HEK293 (cell line): ENCODE data around the gene PC.
A peak's percentile ranks its signal among the peaks of the same experiment; 100 is the strongest.

ENCODE experiments used
- GLIS1 ChIP-seq: fragments of 450-650 bp; formaldehyde crosslinking; IDR thresholded peaks from 2 replicates; pipeline ENCODE4 v1.5.1; 2016; ENCODE audit warnings: missing biosample characterization, missing genetic modification characterization
- GLIS2 ChIP-seq: fragments of 450-650 bp; formaldehyde crosslinking; IDR thresholded peaks from 2 replicates; pipeline ENCODE4 v1.5.1; 2016; ENCODE audit warnings: missing biosample characterization, missing genetic modification characterization
- KLF1 ChIP-seq: fragments of 450-650 bp; formaldehyde crosslinking; IDR thresholded peaks from 2 replicates; pipeline ENCODE4 v1.5.1; 2016; ENCODE audit warnings: missing biosample characterization, missing genetic modification characterization
- SALL2 ChIP-seq: fragments of 450-650 bp; formaldehyde crosslinking; IDR thresholded peaks from 2 replicates; pipeline ENCODE4 v1.5.0; 2017; ENCODE audit warnings: missing biosample characterization, mild to moderate bottlenecking, missing genetic modification characterization, borderline replicate concordance
- SCRT2 ChIP-seq: fragments of 450-650 bp; formaldehyde crosslinking; IDR thresholded peaks from 2 replicates; pipeline ENCODE4 v1.5.1; 2016; ENCODE audit warnings: missing biosample characterization, missing genetic modification characterization
- WT1 ChIP-seq: fragments of 450-650 bp; formaldehyde crosslinking; IDR thresholded peaks from 2 replicates; pipeline ENCODE4 v1.5.1; 2016; ENCODE audit warnings: missing biosample characterization, missing genetic modification characterization
- ZBTB21 ChIP-seq: fragments of 450-650 bp; formaldehyde crosslinking; IDR thresholded peaks from 2 replicates; pipeline ENCODE4 v1.5.1; 2017; ENCODE audit warnings: missing biosample characterization, missing genetic modification characterization
- ZFP69B ChIP-seq: fragments of 450-650 bp; formaldehyde crosslinking; IDR thresholded peaks from 2 replicates; pipeline ENCODE4 v1.5.1; 2016; ENCODE audit warnings: missing biosample characterization, missing genetic modification characterization
- ZNF155 ChIP-seq: fragments of 450-650 bp; formaldehyde crosslinking; IDR thresholded peaks from 2 replicates; pipeline ENCODE4 v1.5.1; 2016; ENCODE audit warnings: missing biosample characterization, missing genetic modification characterization
- ZNF221 ChIP-seq: fragments of 450-650 bp; formaldehyde crosslinking; IDR thresholded peaks from 2 replicates; pipeline ENCODE4 v1.5.1; 2017; ENCODE audit warnings: missing biosample characterization, missing genetic modification characterization, borderline replicate concordance
- ZNF341 ChIP-seq: fragments of 450-650 bp; formaldehyde crosslinking; IDR thresholded peaks from 2 replicates; pipeline ENCODE4; 2016; ENCODE audit warnings: low read depth, missing biosample characterization, missing genetic modification characterization
- ZNF404 ChIP-seq: fragments of 450-650 bp; formaldehyde crosslinking; IDR thresholded peaks from 2 replicates; pipeline ENCODE4 v1.5.1; 2017; ENCODE audit warnings: missing biosample characterization, missing genetic modification characterization
- ZNF521 ChIP-seq: fragments of 450-650 bp; formaldehyde crosslinking; IDR thresholded peaks from 2 replicates; pipeline ENCODE4 v1.5.1; 2017; ENCODE audit warnings: missing biosample characterization, mild to moderate bottlenecking, missing genetic modification characterization
- ZNF555 ChIP-seq: fragments of 450-650 bp; formaldehyde crosslinking; conservative IDR thresholded peaks from 2 replicates; pipeline ENCODE4 v1.5.1; 2017; ENCODE audit warnings: missing biosample characterization, mild to moderate bottlenecking, missing genetic modification characterization, inconsistent platforms
- ZNF654 ChIP-seq: fragments of 450-650 bp; formaldehyde crosslinking; IDR thresholded peaks from 2 replicates; pipeline ENCODE4 v1.5.1; 2016; ENCODE audit warnings: low read depth, missing biosample characterization, missing genetic modification characterization
- ZSCAN23 ChIP-seq: fragments of 450-650 bp; formaldehyde crosslinking; IDR thresholded peaks from 2 replicates; pipeline ENCODE4 v1.5.1; 2016; ENCODE audit warnings: missing biosample characterization, missing genetic modification characterization
- TF ChIP-seq, protein P1 (sequence below): fragments of 450-650 bp; formaldehyde crosslinking; IDR thresholded peaks from 2 replicates; pipeline ENCODE4 v1.5.1; 2017; ENCODE audit warnings: missing biosample characterization, missing genetic modification characterization
- TF ChIP-seq, protein P2 (sequence below): IDR thresholded peaks from 2 replicates; pipeline ENCODE4 v1.6.1; 2011; ENCODE audit warnings: mild to moderate bottlenecking, low read depth, low read length, borderline replicate concordance
- TF ChIP-seq, protein P3 (sequence below): fragments of 450-650 bp; formaldehyde crosslinking; IDR thresholded peaks from 2 replicates; pipeline ENCODE4 v1.5.1; 2016; ENCODE audit warnings: missing biosample characterization, missing genetic modification characterization, borderline replicate concordance
- TF ChIP-seq, protein P4 (sequence below): fragments of 450-650 bp; formaldehyde crosslinking; IDR thresholded peaks from 2 replicates; pipeline ENCODE4 v1.5.1; 2017; ENCODE audit warnings: missing biosample characterization, mild to moderate bottlenecking, missing genetic modification characterization, moderate library complexity
- TF ChIP-seq, protein P5 (sequence below): fragments of 450-650 bp; formaldehyde crosslinking; conservative IDR thresholded peaks from 2 replicates; pipeline ENCODE4 v1.5.1; 2016; ENCODE audit warnings: low read depth, missing biosample characterization, missing genetic modification characterization
- TF ChIP-seq, protein P6 (sequence below): fragments of 450-650 bp; formaldehyde crosslinking; IDR thresholded peaks from 2 replicates; pipeline ENCODE4 v1.5.1; 2016; ENCODE audit warnings: missing biosample characterization, missing genetic modification characterization

Gene PC

DNA sequence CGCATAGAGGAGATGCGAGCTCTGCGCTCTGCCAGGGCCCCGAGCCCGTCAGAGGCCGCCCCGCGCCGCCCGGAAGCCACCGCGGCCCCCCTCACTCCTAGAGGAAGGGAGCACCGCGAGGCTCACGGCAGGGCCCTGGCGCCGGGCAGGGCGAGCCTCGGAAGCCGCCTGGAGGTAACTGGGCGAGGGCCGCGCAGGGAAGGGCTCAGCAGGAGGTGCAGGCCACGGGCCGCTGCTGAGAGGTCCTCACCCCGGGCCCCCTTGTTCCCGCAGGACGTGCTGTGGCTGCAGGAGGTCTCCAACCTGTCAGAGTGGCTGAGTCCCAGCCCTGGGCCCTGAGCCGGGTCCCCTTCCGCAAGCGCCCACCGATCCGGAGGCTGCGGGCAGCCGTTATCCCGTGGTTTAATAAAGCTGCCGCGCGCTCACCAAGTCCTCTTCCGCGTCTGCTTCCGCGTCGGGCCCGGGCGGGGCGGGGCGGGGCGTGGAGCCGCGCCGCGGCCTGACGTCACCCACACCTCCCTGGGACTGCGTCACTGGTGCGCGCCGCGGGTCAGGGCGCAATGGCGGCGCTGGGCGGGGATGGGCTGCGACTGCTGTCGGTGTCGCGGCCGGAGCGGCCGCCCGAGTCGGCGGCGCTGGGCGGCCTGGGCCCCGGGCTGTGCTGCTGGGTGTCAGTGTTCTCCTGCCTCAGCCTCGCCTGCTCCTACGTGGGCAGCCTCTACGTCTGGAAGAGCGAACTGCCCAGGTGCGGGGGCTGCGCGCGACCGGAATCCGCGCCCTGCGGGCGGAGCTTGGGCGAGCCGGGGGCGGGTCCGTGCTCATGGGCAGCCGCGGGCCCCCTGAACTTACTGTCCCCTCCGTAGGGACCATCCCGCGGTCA is 115.0 kb downstream of the PC start, which contains the start of gene RCE1 (continued):
- TF ChIP-seq, protein P1, sequence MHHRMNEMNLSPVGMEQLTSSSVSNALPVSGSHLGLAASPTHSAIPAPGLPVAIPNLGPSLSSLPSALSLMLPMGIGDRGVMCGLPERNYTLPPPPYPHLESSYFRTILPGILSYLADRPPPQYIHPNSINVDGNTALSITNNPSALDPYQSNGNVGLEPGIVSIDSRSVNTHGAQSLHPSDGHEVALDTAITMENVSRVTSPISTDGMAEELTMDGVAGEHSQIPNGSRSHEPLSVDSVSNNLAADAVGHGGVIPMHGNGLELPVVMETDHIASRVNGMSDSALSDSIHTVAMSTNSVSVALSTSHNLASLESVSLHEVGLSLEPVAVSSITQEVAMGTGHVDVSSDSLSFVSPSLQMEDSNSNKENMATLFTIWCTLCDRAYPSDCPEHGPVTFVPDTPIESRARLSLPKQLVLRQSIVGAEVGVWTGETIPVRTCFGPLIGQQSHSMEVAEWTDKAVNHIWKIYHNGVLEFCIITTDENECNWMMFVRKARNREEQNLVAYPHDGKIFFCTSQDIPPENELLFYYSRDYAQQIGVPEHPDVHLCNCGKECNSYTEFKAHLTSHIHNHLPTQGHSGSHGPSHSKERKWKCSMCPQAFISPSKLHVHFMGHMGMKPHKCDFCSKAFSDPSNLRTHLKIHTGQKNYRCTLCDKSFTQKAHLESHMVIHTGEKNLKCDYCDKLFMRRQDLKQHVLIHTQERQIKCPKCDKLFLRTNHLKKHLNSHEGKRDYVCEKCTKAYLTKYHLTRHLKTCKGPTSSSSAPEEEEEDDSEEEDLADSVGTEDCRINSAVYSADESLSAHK (tag by site-specific recombination) = no peak
- TF ChIP-seq ZFP69B (tag by site-specific recombination) (peak; percentile 25; the same call in 1 of the 2 replicates), ZNF341 (tag by site-specific recombination) (no peak; the same call in 1 of the 2 replicates), ZSCAN23 (tag by site-specific recombination) (no peak), ZBTB21 (tag by site-specific recombination) (peak; percentile 59; the same call in 1 of the 2 replicates), ZNF155 (tag by site-specific recombination) (no peak), GLIS1 (tag by site-specific recombination) (peak; percentile 84), ZNF404 (tag by site-specific recombination) (no peak), KLF1 (tag by site-specific recombination) (peak; percentile 32), WT1 (tag by site-specific recombination) (no peak), ZNF221 (no peak), GLIS2 (peak; percentile 83), SALL2 (tag by site-specific recombination) (no peak), ZNF654 (tag by site-specific recombination) (no peak), ZNF555 (tag by site-specific recombination) (no peak), ZNF521 (tag by site-specific recombination) (no peak), SCRT2 (no peak)
- TF ChIP-seq, protein P2, sequence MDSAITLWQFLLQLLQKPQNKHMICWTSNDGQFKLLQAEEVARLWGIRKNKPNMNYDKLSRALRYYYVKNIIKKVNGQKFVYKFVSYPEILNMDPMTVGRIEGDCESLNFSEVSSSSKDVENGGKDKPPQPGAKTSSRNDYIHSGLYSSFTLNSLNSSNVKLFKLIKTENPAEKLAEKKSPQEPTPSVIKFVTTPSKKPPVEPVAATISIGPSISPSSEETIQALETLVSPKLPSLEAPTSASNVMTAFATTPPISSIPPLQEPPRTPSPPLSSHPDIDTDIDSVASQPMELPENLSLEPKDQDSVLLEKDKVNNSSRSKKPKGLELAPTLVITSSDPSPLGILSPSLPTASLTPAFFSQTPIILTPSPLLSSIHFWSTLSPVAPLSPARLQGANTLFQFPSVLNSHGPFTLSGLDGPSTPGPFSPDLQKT = no peak
- TF ChIP-seq, protein P3, sequence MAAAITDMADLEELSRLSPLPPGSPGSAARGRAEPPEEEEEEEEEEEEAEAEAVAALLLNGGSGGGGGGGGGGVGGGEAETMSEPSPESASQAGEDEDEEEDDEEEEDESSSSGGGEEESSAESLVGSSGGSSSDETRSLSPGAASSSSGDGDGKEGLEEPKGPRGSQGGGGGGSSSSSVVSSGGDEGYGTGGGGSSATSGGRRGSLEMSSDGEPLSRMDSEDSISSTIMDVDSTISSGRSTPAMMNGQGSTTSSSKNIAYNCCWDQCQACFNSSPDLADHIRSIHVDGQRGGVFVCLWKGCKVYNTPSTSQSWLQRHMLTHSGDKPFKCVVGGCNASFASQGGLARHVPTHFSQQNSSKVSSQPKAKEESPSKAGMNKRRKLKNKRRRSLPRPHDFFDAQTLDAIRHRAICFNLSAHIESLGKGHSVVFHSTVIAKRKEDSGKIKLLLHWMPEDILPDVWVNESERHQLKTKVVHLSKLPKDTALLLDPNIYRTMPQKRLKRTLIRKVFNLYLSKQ (tag by site-specific recombination) = no peak
- TF ChIP-seq, protein P4, sequence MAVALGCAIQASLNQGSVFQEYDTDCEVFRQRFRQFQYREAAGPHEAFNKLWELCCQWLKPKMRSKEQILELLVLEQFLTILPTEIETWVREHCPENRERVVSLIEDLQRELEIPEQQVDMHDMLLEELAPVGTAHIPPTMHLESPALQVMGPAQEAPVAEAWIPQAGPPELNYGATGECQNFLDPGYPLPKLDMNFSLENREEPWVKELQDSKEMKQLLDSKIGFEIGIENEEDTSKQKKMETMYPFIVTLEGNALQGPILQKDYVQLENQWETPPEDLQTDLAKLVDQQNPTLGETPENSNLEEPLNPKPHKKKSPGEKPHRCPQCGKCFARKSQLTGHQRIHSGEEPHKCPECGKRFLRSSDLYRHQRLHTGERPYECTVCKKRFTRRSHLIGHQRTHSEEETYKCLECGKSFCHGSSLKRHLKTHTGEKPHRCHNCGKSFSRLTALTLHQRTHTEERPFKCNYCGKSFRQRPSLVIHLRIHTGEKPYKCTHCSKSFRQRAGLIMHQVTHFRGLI (tag by site-specific recombination) = no peak
- TF ChIP-seq, protein P5, sequence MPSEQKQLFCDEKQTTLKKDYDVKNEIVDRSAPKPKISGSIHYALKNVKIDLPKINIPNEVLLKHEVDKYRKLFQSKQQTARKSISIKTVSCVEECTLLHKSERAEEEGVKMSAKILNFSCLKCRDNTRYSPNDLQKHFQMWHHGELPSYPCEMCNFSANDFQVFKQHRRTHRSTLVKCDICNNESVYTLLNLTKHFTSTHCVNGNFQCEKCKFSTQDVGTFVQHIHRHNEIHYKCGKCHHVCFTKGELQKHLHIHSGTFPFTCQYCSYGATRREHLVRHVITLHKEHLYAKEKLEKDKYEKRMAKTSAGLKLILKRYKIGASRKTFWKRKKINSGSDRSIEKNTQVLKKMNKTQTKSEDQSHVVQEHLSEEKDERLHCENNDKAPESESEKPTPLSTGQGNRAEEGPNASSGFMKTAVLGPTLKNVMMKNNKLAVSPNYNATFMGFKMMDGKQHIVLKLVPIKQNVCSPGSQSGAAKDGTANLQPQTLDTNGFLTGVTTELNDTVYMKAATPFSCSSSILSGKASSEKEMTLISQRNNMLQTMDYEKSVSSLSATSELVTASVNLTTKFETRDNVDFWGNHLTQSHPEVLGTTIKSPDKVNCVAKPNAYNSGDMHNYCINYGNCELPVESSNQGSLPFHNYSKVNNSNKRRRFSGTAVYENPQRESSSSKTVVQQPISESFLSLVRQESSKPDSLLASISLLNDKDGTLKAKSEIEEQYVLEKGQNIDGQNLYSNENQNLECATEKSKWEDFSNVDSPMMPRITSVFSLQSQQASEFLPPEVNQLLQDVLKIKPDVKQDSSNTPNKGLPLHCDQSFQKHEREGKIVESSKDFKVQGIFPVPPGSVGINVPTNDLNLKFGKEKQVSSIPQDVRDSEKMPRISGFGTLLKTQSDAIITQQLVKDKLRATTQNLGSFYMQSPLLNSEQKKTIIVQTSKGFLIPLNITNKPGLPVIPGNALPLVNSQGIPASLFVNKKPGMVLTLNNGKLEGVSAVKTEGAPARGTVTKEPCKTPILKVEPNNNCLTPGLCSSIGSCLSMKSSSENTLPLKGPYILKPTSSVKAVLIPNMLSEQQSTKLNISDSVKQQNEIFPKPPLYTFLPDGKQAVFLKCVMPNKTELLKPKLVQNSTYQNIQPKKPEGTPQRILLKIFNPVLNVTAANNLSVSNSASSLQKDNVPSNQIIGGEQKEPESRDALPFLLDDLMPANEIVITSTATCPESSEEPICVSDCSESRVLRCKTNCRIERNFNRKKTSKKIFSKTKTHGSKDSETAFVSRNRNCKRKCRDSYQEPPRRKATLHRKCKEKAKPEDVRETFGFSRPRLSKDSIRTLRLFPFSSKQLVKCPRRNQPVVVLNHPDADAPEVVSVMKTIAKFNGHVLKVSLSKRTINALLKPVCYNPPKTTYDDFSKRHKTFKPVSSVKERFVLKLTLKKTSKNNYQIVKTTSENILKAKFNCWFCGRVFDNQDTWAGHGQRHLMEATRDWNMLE (tag by site-specific recombination) = no peak
- TF ChIP-seq, protein P6, sequence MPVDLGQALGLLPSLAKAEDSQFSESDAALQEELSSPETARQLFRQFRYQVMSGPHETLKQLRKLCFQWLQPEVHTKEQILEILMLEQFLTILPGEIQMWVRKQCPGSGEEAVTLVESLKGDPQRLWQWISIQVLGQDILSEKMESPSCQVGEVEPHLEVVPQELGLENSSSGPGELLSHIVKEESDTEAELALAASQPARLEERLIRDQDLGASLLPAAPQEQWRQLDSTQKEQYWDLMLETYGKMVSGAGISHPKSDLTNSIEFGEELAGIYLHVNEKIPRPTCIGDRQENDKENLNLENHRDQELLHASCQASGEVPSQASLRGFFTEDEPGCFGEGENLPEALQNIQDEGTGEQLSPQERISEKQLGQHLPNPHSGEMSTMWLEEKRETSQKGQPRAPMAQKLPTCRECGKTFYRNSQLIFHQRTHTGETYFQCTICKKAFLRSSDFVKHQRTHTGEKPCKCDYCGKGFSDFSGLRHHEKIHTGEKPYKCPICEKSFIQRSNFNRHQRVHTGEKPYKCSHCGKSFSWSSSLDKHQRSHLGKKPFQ = no peak
